Measurements from ENCODE around the gene SLC18B1.

DNA sequence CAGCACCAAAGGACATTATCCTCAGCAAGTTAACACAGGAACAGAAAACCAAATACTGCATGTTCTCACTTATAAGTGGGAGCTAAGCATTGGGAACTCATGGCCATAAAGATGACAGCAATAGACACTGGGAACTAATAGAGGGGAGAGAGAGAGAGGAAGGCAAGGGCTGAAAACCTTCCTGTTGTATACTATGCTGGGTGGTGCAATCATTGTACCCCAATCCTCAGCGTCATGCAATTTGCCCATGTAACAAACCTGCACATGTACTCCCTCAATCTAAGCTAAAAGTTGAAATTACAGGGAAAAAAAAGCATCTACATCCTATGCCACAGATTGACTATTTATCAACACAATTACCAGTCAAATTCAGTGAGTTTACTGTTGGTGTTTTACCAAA is 64.6 kb downstream of the SLC18B1 start:
- TF ChIP-seq, protein P1, sequence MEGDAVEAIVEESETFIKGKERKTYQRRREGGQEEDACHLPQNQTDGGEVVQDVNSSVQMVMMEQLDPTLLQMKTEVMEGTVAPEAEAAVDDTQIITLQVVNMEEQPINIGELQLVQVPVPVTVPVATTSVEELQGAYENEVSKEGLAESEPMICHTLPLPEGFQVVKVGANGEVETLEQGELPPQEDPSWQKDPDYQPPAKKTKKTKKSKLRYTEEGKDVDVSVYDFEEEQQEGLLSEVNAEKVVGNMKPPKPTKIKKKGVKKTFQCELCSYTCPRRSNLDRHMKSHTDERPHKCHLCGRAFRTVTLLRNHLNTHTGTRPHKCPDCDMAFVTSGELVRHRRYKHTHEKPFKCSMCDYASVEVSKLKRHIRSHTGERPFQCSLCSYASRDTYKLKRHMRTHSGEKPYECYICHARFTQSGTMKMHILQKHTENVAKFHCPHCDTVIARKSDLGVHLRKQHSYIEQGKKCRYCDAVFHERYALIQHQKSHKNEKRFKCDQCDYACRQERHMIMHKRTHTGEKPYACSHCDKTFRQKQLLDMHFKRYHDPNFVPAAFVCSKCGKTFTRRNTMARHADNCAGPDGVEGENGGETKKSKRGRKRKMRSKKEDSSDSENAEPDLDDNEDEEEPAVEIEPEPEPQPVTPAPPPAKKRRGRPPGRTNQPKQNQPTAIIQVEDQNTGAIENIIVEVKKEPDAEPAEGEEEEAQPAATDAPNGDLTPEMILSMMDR (IDR thresholded peaks at IDR 0.05): no peak
- TF ChIP-seq EP300 (IDR thresholded peaks at IDR 0.05) (no peak), POLR2A (IDR thresholded peaks at IDR 0.05) (no peak)
